ENCODE measurements around the gene PI4KB.

DNA sequence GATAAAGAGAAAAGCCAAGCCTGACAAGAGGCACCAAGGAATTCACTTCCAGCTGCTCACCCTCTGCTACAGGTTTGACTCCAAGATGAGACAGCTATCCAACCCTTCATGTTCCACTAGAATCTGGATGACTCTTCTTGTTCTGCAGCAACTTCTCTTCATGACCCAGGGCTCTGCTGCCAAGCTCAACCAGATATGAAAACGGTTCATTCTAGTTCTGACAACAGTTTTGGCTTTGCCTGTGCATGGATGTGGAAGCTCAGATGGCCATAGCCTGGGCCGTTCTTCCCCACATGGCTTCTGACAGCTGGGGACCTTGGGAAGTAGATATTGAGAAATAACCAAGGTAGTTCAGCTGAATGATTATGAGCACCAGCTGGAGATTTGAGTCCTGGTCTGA is 13.7 kb downstream of the PI4KB start:
- TF ChIP-seq, protein P1, sequence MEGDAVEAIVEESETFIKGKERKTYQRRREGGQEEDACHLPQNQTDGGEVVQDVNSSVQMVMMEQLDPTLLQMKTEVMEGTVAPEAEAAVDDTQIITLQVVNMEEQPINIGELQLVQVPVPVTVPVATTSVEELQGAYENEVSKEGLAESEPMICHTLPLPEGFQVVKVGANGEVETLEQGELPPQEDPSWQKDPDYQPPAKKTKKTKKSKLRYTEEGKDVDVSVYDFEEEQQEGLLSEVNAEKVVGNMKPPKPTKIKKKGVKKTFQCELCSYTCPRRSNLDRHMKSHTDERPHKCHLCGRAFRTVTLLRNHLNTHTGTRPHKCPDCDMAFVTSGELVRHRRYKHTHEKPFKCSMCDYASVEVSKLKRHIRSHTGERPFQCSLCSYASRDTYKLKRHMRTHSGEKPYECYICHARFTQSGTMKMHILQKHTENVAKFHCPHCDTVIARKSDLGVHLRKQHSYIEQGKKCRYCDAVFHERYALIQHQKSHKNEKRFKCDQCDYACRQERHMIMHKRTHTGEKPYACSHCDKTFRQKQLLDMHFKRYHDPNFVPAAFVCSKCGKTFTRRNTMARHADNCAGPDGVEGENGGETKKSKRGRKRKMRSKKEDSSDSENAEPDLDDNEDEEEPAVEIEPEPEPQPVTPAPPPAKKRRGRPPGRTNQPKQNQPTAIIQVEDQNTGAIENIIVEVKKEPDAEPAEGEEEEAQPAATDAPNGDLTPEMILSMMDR (conservative IDR thresholded peaks at IDR 0.05; ENCODE audit: low read length): no peak
- no peak for TF ChIP-seq EZH2phosphoT487 (IDR thresholded peaks at IDR 0.05; ENCODE audit: borderline replicate concordance)

Measured in Loucy (cell line).